Measurements from ENCODE around the gene FOXC2.

The FOXC2 gene

GRCh38 chr16:86566601-86566965, at the start of gene FOXC2:
TSS of gene FOXC2 (plus strand) at chr16:86566829. CDS start at chr16:86567336, 507 bp downstream.
- no peak for DNase-seq

- no peak for DNase-seq
Measured at GRCh38 chr16:86517033-86517432, 49.6 kb upstream of the FOXC2 start.

- DNase-seq = no peak
Measured at GRCh38 chr16:86517652-86518258, 48.9 kb upstream of the FOXC2 start.

- no peak for DNase-seq
Measured at GRCh38 chr16:86519007-86519648, 47.5 kb upstream of the FOXC2 start.

GRCh38 chr16:86519649-86520316, 46.8 kb upstream of the FOXC2 start:
- DNase-seq = no peak

GRCh38 chr16:86520317-86521210, 46.1 kb upstream of the FOXC2 start:
- no peak for DNase-seq

GRCh38 chr16:86521236-86522197, 45.1 kb upstream of the FOXC2 start:
- DNase-seq = no peak

- DNase-seq = no peak
Measured at GRCh38 chr16:86522634-86523033, 44.0 kb upstream of the FOXC2 start.

- no peak for DNase-seq
Measured at GRCh38 chr16:86523166-86523740, 43.4 kb upstream of the FOXC2 start.

GRCh38 chr16:86524029-86524428, 42.6 kb upstream of the FOXC2 start:
- DNase-seq = no peak

- DNase-seq = no peak
Measured at GRCh38 chr16:86525696-86526095, 40.9 kb upstream of the FOXC2 start.

GRCh38 chr16:86527366-86527765, 39.3 kb upstream of the FOXC2 start:
- no peak for DNase-seq

- DNase-seq = no peak
Measured at GRCh38 chr16:86528061-86528929, 38.3 kb upstream of the FOXC2 start.

- no peak for DNase-seq
Measured at GRCh38 chr16:86529160-86529559, 37.5 kb upstream of the FOXC2 start.

- no peak for DNase-seq
Measured at GRCh38 chr16:86530251-86531190, 36.1 kb upstream of the FOXC2 start.

GRCh38 chr16:86531191-86531545, 35.5 kb upstream of the FOXC2 start:
- no peak for DNase-seq

GRCh38 chr16:86531641-86532525, 34.7 kb upstream of the FOXC2 start:
- DNase-seq = no peak

- no peak for DNase-seq
Measured at GRCh38 chr16:86532526-86532815, 34.2 kb upstream of the FOXC2 start.

- DNase-seq = no peak
Measured at GRCh38 chr16:86533076-86533475, 33.6 kb upstream of the FOXC2 start.

Measured in NCI-H1417 treated with DMSO at 0.1 percent for 48 hours (cell line).